Measurements from ENCODE around the gene CLEC2A. TPM values are rescaled to one million over a fixed set of nuclear protein-coding genes. Genes with fewer than 3 reads are reported as not detected.

Gene CLEC2A
- total RNA-seq, 1 donor from 2014 or later = not detected

DNA sequence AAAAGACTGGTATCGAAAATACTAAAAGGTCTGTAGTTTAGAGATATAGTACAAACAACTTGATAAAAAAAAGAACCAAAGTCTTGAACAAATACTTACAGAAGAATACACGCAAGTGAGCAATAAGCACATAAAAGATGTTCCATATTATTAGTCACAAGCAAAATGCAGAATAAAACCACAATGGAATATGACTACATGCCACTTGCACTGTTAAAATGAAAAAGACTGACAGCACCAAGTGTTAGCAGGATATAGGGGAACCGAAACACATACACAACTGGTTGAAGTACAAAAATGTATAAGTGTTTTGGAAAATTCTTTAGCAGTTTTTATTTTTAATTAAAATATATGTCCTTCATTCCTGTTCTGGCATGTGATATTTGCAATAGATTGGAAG lies 3.6 kb downstream of the CLEC2A start:
- Histone ChIP-seq H3K36me3 (ENCODE audit: control insufficient read depth, insufficient read depth, low read length) (no peaks in the 10 kb centered on the region), H3K4me3 (ENCODE audit: low read depth, low read length) (no peak overlapping the region), H3K27me3 (ENCODE audit: control insufficient read depth, insufficient read depth, low read length) (no peaks in the 10 kb centered on the region)
- FAIRE-seq (no peak), DNase-seq (ENCODE audit: low read depth) (no peak)
- TF ChIP-seq, protein P1, sequence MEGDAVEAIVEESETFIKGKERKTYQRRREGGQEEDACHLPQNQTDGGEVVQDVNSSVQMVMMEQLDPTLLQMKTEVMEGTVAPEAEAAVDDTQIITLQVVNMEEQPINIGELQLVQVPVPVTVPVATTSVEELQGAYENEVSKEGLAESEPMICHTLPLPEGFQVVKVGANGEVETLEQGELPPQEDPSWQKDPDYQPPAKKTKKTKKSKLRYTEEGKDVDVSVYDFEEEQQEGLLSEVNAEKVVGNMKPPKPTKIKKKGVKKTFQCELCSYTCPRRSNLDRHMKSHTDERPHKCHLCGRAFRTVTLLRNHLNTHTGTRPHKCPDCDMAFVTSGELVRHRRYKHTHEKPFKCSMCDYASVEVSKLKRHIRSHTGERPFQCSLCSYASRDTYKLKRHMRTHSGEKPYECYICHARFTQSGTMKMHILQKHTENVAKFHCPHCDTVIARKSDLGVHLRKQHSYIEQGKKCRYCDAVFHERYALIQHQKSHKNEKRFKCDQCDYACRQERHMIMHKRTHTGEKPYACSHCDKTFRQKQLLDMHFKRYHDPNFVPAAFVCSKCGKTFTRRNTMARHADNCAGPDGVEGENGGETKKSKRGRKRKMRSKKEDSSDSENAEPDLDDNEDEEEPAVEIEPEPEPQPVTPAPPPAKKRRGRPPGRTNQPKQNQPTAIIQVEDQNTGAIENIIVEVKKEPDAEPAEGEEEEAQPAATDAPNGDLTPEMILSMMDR (IDR thresholded peaks at IDR 0.05; ENCODE audit: insufficient read depth, low read length, severe bottlenecking) = no peak

DNA sequence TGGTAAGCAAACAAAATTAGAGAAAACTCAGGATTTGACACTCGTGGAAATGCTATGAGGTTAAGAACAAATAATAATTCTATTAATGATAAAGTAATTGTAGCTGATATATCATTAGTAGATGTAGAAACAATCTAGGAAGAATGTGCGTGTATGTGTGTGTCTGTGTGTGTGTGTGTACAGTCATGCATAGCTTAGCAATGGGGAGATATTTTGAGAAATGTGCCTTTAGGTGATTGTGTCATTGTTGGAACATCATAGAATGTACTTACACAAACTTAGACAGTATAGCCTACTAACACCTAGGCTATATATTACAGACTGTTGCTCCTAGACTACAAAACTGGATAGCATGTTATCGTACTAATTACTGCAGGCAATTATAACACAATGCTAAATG lies 5.3 kb downstream of the CLEC2A start:
- no peak overlapping the region for H3K4me3 ChIP-seq (ENCODE audit: low read depth, low read length)
- no peaks in the 10 kb centered on the region for H3K27me3 ChIP-seq (ENCODE audit: control insufficient read depth, insufficient read depth, low read length)
- FAIRE-seq (no peak), DNase-seq (ENCODE audit: low read depth) (peak; percentile 23)
- no peaks in the 10 kb centered on the region for H3K36me3 ChIP-seq (ENCODE audit: control insufficient read depth, insufficient read depth, low read length)
- TF ChIP-seq, protein P1 (IDR thresholded peaks at IDR 0.05; ENCODE audit: insufficient read depth, low read length, severe bottlenecking) = no peak

DNA sequence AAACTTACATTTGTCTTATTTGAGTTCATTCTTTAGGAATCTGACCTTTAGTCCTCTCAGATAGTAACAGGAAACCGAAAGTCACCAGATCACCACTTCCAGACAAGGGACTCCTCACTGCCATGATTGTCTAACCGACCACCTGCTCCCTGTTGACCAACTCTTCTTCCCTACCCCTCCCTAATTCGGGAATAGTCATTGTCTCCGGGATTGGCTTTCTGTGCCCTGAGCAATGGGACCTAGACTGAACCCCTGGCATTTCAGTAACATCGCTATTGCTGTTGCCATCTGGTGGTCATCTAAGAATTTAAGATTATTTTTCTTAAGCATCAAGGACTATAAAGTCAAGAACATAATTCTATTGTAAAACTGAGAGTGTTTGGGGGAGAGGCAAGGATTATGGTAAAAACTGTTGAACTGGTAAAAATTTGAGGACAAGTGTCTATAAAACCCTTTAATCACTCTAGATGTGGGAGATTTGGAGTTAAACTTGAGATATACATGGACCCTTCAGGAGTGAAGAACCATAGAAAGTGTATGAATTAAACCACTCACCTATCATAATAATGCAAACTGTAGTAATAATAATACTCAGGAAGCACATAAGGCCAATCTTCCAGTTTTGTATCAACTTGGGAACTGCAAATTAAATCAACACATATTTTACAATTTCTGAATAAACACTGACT lies 6.3 kb downstream of the CLEC2A start:
- Histone ChIP-seq H3K27me3 (ENCODE audit: control insufficient read depth, insufficient read depth, low read length) (no peaks in the 10 kb centered on the region), H3K36me3 (ENCODE audit: control insufficient read depth, insufficient read depth, low read length) (no peaks in the 10 kb centered on the region), H3K4me3 (ENCODE audit: low read depth, low read length) (no peak overlapping the region)
- TF ChIP-seq, protein P1 (IDR thresholded peaks at IDR 0.05; ENCODE audit: insufficient read depth, low read length, severe bottlenecking) = peak; percentile 38
- DNase-seq (ENCODE audit: low read depth) (peak; percentile 56), FAIRE-seq (peak; percentile 47)

GRCh38 chr12:9922429-9922828 lies 9.7 kb downstream of the CLEC2A start:
- FAIRE-seq = no peak
- Histone ChIP-seq H3K27me3 (ENCODE audit: control insufficient read depth, insufficient read depth, low read length) (no peaks in the 10 kb centered on the region), H3K4me3 (ENCODE audit: low read depth, low read length) (no peak overlapping the region), H3K36me3 (ENCODE audit: control insufficient read depth, insufficient read depth, low read length) (no peaks in the 10 kb centered on the region)
- TF ChIP-seq, protein P1 (IDR thresholded peaks at IDR 0.05; ENCODE audit: insufficient read depth, low read length, severe bottlenecking) = no peak
- DNase-seq (ENCODE audit: low read depth) = no peak

DNA sequence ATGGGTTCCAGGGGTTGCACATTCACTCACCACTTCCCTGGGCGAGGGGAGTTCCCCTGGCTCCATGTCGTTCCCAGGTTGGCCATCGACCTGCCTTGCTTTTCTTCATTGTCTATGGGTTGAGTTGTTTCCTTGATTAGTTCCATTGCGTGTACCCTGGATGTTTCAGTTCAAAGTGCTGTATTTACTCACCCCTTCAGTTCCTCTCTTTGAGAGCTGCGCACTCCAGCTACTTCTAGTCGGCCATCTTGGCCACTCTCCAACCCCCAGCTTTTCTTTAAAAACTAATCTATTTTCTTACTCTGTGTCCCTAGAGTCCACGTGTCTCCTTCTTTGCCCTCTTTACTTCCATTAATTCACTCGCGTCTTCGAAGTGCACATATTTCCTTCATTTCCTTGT lies 11.7 kb downstream of the CLEC2A start:
- TF ChIP-seq, protein P1 (IDR thresholded peaks at IDR 0.05; ENCODE audit: insufficient read depth, low read length, severe bottlenecking) = no peak
- FAIRE-seq (no peak), DNase-seq (ENCODE audit: low read depth) (no peak)
- Histone ChIP-seq H3K27me3 (ENCODE audit: control insufficient read depth, insufficient read depth, low read length) (no peaks in the 10 kb centered on the region), H3K36me3 (ENCODE audit: control insufficient read depth, insufficient read depth, low read length) (no peaks in the 10 kb centered on the region), H3K4me3 (ENCODE audit: low read depth, low read length) (no peak overlapping the region)

GRCh38 chr12:9919443-9919842 lies 12.7 kb downstream of the CLEC2A start:
- TF ChIP-seq, protein P1 (IDR thresholded peaks at IDR 0.05; ENCODE audit: insufficient read depth, low read length, severe bottlenecking) = no peak
- FAIRE-seq = no peak

More at GRCh38 chr12:9919443-9919842, 12.7 kb downstream of the CLEC2A start:
- Histone ChIP-seq H3K36me3 (ENCODE audit: control insufficient read depth, insufficient read depth, low read length) (no peaks in the 10 kb centered on the region), H3K4me3 (ENCODE audit: low read depth, low read length) (no peak overlapping the region), H3K27me3 (ENCODE audit: control insufficient read depth, insufficient read depth, low read length) (no peaks in the 10 kb centered on the region)
- DNase-seq (ENCODE audit: low read depth) = no peak

Data from bronchial epithelial cell (primary cell).